GM11168 (cell line): Measurements from ENCODE around the gene MCRIP2.

Experiments
- in situ Hi-C: fragments of 300-500 bp; cut with MboI; formaldehyde crosslinking; loops from one replicate; pipeline ENCODE4 v1.12.0; 2022; ENCODE audit warnings: low sequenced_read_pairs; ENCODE audit not compliant: unreplicated experiment

The MCRIP2 gene

GRCh38 chr16:616733-617586 is 24.7 kb upstream of the MCRIP2 start:
- in situ Hi-C loops, result no loop called here

- in situ Hi-C loops, result no loop called here
Measured at GRCh38 chr16:617855-618254, 23.8 kb upstream of the MCRIP2 start.

- in situ Hi-C loops, result no loop called here
Measured at GRCh38 chr16:619476-620100, 22.0 kb upstream of the MCRIP2 start.

GRCh38 chr16:620700-621525 is 20.7 kb upstream of the MCRIP2 start:
- in situ Hi-C loops, result no loop called here

- in situ Hi-C loops, result no loop called here
Measured at GRCh38 chr16:621526-622105, 20.0 kb upstream of the MCRIP2 start.

GRCh38 chr16:622920-623280 is 18.7 kb upstream of the MCRIP2 start:
- in situ Hi-C loops, result no loop called here

- in situ Hi-C loops, result no loop called here
Measured at GRCh38 chr16:624526-625070, 17.0 kb upstream of the MCRIP2 start.

GRCh38 chr16:625117-625976 is 16.3 kb upstream of the MCRIP2 start:
- in situ Hi-C loops, result no loop called here

- in situ Hi-C loops, result no loop called here
Measured at GRCh38 chr16:625977-626765, 15.5 kb upstream of the MCRIP2 start.

- in situ Hi-C loops, result no loop called here
Measured at GRCh38 chr16:626787-627453, 14.7 kb upstream of the MCRIP2 start.

- in situ Hi-C loops, result no loop called here
Measured at GRCh38 chr16:627454-628239, 14.0 kb upstream of the MCRIP2 start.

- in situ Hi-C loops, result no loop called here
Measured at GRCh38 chr16:628321-629061, 13.1 kb upstream of the MCRIP2 start.

GRCh38 chr16:629185-629832 is 12.3 kb upstream of the MCRIP2 start:
- in situ Hi-C loops, result no loop called here

- in situ Hi-C loops, result no loop called here
Measured at GRCh38 chr16:629833-630248, 11.8 kb upstream of the MCRIP2 start.

- in situ Hi-C loops, result no loop called here
Measured at GRCh38 chr16:630249-630814, 11.3 kb upstream of the MCRIP2 start.

- in situ Hi-C loops, result no loop called here
Measured at GRCh38 chr16:630815-631405, 10.7 kb upstream of the MCRIP2 start, which contains the start of gene WFIKKN1. TSS of gene WFIKKN1 (plus strand) at chr16:630985. CDS start at chr16:631254, 269 bp downstream.
